ENCODE results near the gene IL19. TPM values are rescaled to one million over a fixed set of nuclear protein-coding genes. Genes with fewer than 3 reads are reported as not detected.

The IL19 gene
- total RNA-seq, 1 donor = not detected

GRCh38 chr1:206828765-206829164, 58.2 kb downstream of the IL19 start:
- DNase-seq (ENCODE audit: low read depth in 2 of 3, low spot score in 2 of 3) = no peak

- no peak for DNase-seq (ENCODE audit: low read depth in 2 of 3, low spot score in 2 of 3)
Measured at GRCh38 chr1:206829282-206829681, 58.7 kb downstream of the IL19 start.

DNA sequence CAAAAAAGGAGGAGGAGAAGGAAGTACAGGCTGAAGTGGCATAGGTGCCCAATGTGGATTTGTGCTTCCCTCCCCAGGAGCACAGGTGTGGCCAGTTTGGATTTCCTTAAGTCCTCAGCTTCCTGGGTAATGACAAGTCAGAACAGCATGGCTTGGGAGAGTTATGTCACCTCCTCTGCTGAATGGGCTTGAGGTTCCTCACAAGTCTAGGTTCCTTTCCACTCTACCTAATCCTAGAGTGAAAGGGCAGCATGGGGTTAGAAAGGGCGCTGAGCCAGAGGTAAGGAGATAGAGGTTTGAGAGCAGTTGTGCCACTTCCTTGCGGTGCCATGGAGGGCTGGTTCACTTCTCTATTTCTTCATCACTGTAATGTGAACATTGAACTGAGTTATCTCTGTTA, 59.3 kb downstream of the IL19 start:
- DNase-seq (ENCODE audit: low read depth in 2 of 3, low spot score in 2 of 3) = peak in 1 of 3 donors; percentile 65

DNA sequence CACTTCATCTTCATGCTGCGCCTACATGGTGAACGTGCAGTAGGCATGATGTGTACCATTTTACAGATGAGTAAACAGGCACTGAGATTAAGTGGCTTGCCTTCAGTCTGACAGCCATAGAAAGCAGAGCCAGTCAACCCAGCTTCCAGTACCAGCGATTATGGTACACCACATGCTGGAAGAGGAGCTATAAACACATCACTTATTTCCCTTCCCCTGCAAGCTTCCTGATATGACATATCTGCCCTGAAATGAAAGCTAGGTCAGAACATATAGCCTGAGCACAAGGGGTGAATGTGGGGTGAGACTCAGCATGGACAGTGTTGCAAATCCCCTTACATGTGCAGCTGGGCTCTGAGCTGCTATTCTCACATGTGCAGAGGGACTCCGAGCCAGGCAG, 61.1 kb downstream of the IL19 start:
- DNase-seq (ENCODE audit: low read depth in 2 of 3, low spot score in 2 of 3) = peak in 1 of 3 donors; percentile 8

- DNase-seq (ENCODE audit: low read depth in 2 of 3, low spot score in 2 of 3) = no peak
Measured at GRCh38 chr1:206832352-206832880, 61.8 kb downstream of the IL19 start.

- DNase-seq (ENCODE audit: low read depth in 2 of 3, low spot score in 2 of 3) = peak in 1 of 3 donors; percentile 60
Measured at GRCh38 chr1:206833106-206833680, 62.6 kb downstream of the IL19 start.

DNA sequence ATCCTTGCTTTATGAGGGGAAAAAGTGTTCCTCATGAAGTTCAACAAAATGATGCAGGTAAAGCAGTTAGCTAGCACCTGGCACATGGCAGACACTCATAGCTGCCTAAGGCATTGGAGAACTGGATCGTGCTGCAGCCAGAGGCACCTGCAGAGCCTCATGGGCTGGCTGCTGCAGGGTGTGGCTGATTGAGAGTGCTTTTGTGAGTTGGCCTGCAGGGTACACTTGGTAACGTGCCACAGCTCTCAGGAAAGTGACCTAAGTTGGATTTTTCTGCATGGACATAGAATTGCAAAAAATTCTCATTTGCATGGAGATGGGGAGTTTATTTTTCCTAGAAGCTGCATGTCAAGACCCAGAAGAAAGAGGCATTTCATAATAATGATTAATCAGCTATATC, 63.2 kb downstream of the IL19 start:
- DNase-seq (ENCODE audit: low read depth in 2 of 3, low spot score in 2 of 3) = no peak

- no peak for DNase-seq (ENCODE audit: low read depth in 2 of 3, low spot score in 2 of 3)
Measured at GRCh38 chr1:206834217-206834616, 63.6 kb downstream of the IL19 start.

GRCh38 chr1:206834711-206835110, 64.1 kb downstream of the IL19 start:
- no peak for DNase-seq (ENCODE audit: low read depth in 2 of 3, low spot score in 2 of 3)

- DNase-seq (ENCODE audit: low read depth in 2 of 3, low spot score in 2 of 3) = no peak
Measured at GRCh38 chr1:206835186-206835585, 64.6 kb downstream of the IL19 start.

GRCh38 chr1:206836111-206836510, 65.5 kb downstream of the IL19 start:
- DNase-seq (ENCODE audit: low read depth in 2 of 3, low spot score in 2 of 3) = no peak

- no peak for DNase-seq (ENCODE audit: low read depth in 2 of 3, low spot score in 2 of 3)
Measured at GRCh38 chr1:206839006-206839560, 68.5 kb downstream of the IL19 start.

GRCh38 chr1:206839857-206840256, 69.3 kb downstream of the IL19 start:
- no peak for DNase-seq (ENCODE audit: low read depth in 2 of 3, low spot score in 2 of 3)

DNA sequence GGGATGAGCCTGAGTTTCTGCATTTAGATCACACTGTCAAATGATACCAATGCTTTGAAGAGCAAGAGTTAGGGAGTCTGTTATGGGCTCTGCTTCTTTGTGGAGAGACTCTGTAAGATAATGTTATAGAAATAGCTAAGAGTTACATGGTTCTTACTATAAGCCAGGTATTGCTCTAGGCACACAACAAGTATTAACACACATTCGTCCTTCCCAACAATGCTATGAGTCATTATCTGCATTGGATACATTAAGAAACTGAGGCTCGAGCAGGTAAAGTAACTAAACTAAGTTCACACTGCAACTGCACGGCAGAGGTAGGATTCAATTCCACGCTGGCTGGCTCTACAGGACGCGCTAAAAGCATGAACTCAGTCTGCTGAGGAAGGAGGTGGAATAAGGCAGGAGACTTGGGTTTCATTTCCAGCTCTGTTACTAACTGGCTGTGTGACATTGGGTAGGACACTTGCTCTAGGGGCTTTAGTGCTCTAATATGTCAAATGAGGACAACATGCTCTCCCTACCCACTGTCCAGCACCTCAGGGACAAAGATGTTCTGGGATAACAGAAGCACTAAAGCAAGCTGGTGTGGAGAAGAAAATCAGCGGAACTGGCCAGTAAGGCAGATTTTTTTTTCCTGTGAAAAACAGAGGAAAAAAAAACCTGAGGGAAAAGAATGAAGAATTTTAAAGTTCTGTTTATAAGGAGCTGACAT, 71.2 kb downstream of the IL19 start:
- DNase-seq (ENCODE audit: low read depth in 2 of 3, low spot score in 2 of 3) = no peak

GRCh38 chr1:206842854-206843253, 72.3 kb downstream of the IL19 start:
- no peak for DNase-seq (ENCODE audit: low read depth in 2 of 3, low spot score in 2 of 3)

DNA sequence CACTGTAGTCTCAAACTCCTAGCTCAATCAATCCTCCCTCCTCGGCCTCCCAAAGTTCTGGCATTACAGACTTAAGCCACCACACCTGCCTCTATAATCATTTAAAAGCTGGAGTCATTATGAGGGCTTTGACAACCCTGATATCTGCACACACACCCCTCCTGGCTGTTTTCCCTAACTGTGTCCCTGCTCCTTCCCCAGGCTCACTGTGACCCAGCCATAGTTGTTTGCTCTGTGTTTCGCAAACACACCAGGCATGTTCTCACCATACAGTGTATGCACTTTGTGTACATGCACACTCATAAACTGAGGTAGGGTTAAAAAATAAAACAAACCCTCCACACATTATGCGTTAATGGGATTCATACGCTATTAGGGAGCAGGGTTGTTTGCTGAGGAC, 73.1 kb downstream of the IL19 start:
- no peak for DNase-seq (ENCODE audit: low read depth in 2 of 3, low spot score in 2 of 3)

GRCh38 chr1:206846487-206846886, 75.9 kb downstream of the IL19 start:
- no peak for DNase-seq (ENCODE audit: low read depth in 2 of 3, low spot score in 2 of 3)

GRCh38 chr1:206847337-206847834, 76.8 kb downstream of the IL19 start:
- DNase-seq (ENCODE audit: low read depth in 2 of 3, low spot score in 2 of 3) = no peak

DNA sequence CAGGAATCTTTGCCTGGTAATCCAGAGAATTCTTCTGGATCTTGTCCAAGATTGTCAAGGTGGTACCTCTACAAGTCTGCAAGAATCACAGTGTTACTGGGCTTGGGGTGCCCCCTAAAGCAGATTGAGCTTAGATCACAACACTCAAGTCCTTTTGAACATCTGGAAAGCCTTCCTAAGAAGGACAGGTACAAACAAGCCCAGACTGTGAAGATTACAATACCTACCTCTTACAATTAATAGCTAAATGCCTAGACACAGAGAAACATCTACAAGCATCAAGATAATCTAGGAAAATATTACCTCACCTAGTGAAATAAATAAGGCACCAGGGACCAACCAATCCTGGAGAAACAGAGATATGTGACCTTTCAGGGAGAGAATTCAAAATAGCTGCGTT, 77.4 kb downstream of the IL19 start:
- DNase-seq (ENCODE audit: low read depth in 2 of 3, low spot score in 2 of 3) = no peak

- DNase-seq (ENCODE audit: low read depth in 2 of 3, low spot score in 2 of 3) = no peak
Measured at GRCh38 chr1:206850401-206850800, 79.8 kb downstream of the IL19 start.

DNA sequence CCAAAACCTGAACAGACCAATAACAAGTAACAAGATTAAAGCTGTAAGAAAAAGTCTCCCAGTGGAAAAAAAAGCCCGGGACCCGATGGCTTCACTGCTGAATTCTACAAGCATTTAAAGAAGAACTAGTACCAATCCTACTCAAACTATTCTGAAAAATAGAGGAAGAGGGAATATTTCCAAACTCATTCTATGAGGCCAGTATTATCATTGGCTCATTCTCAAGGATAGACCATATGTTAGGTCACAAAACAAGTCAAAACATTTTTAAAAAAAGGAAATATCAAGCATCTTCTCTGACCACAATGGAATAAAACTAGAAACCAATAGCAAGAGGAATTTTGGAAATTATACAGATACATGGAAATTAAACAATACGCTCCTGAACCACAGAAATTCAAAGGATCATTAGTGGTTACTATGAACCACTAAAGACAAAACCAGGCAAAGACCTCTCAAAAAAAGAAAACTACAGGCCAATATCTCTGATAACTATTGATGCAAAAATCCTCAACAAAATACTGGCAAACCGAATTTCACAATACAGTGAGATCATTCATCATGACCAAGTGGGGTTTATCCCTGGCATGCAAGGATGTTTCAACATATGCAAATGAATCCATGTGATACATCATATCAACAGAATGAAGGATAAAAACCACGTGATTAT, 80.9 kb downstream of the IL19 start:
- no peak for DNase-seq (ENCODE audit: low read depth in 2 of 3, low spot score in 2 of 3)
